ENCODE data around the gene LRRC8E. TPM values are rescaled to one million over a fixed set of nuclear protein-coding genes. Genes with fewer than 3 reads are reported as not detected.

LRRC8E gene
- total RNA-seq, 4 donors from 2014 or later, result 0.13 to 0.32 (median 0.29) TPM

DNA sequence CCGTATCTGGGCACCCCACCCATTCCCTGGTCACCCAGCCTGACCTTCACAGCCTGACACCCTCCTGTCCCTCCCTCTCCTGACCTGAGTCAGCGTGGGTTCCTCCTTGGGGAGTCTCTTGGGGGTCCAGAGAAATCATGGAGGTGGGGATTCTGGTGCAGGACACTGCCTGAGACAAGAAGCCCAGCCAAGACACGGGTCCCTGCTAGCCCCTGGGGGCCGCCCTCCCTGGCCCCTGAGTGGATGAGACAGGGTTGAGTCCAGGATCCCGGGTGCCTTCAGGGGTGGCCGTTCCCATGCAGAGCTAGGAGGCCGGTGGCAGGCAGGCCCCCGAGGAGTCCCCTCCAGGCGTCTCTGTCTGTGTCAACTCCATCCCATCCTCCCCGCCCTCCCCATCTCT, 17.0 kb downstream of the LRRC8E start:
- Histone ChIP-seq H3K27me3 (peaks cover 3% of the 10 kb centered on the region), H3K4me3 (peak overlapping the region in 1 of 2 donors; percentile 95), H3K27ac (no peak overlapping the region), H3K9me3 (no peaks in the 10 kb centered on the region), H3K36me3 (peaks cover 0 to 50% of the 10 kb centered on the region in 2 donors), H3K4me1 (peaks cover 4 to 61% (median 32%) of the 10 kb centered on the region in 3 donors)
- TF ChIP-seq EP300 (IDR thresholded peaks at IDR 0.05) (no peak), POLR2A (IDR thresholded peaks at IDR 0.05) (no peak), POLR2AphosphoS5 (IDR thresholded peaks at IDR 0.05) (no peak)
- TF ChIP-seq, protein P1, sequence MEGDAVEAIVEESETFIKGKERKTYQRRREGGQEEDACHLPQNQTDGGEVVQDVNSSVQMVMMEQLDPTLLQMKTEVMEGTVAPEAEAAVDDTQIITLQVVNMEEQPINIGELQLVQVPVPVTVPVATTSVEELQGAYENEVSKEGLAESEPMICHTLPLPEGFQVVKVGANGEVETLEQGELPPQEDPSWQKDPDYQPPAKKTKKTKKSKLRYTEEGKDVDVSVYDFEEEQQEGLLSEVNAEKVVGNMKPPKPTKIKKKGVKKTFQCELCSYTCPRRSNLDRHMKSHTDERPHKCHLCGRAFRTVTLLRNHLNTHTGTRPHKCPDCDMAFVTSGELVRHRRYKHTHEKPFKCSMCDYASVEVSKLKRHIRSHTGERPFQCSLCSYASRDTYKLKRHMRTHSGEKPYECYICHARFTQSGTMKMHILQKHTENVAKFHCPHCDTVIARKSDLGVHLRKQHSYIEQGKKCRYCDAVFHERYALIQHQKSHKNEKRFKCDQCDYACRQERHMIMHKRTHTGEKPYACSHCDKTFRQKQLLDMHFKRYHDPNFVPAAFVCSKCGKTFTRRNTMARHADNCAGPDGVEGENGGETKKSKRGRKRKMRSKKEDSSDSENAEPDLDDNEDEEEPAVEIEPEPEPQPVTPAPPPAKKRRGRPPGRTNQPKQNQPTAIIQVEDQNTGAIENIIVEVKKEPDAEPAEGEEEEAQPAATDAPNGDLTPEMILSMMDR (IDR thresholded peaks at IDR 0.05), result no peak
- ATAC-seq, result no peak
- 49 to 58% methylated on average over 2 to 4 of the region's 10 CpGs for WGBS, 2 donors (ENCODE audit: low coverage in 1 of 2)

DNA sequence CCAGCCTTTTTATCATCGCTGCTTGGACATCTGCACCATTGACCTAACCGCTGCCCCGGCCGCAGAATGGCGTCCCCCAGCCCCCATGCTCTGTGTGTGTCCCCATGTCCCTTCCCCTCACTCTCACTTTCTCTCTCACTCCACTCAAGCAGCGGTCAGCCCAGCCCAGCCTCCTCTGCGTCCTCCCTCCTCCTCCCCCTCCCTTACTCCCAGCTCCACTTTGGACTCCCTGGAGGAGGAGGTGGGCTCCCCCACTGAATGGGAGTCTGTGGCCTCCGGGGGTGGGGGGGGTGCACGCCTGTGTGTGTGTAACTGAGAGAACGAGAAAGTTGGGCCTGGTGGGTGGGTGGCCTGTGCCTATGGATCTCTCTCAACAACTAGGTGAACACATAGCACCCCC, 17.5 kb downstream of the LRRC8E start:
- Histone ChIP-seq H3K9me3 (no peaks in the 10 kb centered on the region), H3K4me1 (peaks cover 4 to 61% (median 32%) of the 10 kb centered on the region in 3 donors), H3K4me3 (no peak overlapping the region), H3K27me3 (no peaks in the 10 kb centered on the region), H3K36me3 (peaks cover 0 to 56% of the 10 kb centered on the region in 2 donors), H3K27ac (no peak overlapping the region)
- ATAC-seq, result no peak
- TF ChIP-seq POLR2A (IDR thresholded peaks at IDR 0.05), result no peak
- no peak for TF ChIP-seq POLR2AphosphoS5 (IDR thresholded peaks at IDR 0.05)
- TF ChIP-seq EP300 (IDR thresholded peaks at IDR 0.05), result no peak
- WGBS, 2 donors (ENCODE audit: low coverage in 1 of 2), result 84% methylated on average over 6 of the region's 10 CpGs; no CpG with 5 or more reads in 1 of the 2 donors

DNA sequence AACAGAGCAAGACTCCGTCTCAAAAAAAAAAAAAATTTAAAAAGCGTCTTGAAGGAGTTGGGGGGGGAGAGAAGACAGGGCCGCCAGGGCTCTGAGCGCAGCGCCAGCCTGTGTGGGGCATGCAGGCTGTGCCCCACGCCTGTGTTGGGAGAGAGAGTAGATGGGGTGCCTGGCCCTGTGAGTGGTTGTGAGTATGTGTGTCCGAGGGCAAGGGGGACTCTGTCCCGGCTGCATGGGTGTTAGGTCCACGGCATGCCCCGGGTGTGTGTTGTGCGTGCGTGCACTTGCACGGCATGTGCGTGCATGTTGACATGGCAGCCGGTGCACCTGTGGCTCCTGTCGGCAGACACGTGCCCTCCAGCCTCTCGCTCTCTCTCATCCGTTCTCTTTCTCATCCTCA, 18.8 kb downstream of the LRRC8E start:
- TF ChIP-seq, protein P1 (IDR thresholded peaks at IDR 0.05), result no peak
- TF ChIP-seq POLR2A (IDR thresholded peaks at IDR 0.05), result no peak
- no peak for TF ChIP-seq POLR2AphosphoS5 (IDR thresholded peaks at IDR 0.05)
- no peak for TF ChIP-seq EP300 (IDR thresholded peaks at IDR 0.05)
- Histone ChIP-seq H3K27me3 (no peaks in the 10 kb centered on the region), H3K4me3 (no peak overlapping the region), H3K27ac (no peak overlapping the region), H3K4me1 (peaks cover 4 to 61% (median 32%) of the 10 kb centered on the region in 3 donors), H3K9me3 (no peaks in the 10 kb centered on the region), H3K36me3 (peaks cover 0 to 69% of the 10 kb centered on the region in 2 donors)
- no peak for ATAC-seq
- WGBS, 2 donors (ENCODE audit: low coverage in 1 of 2), result 86 to 92% methylated on average over 9 to 19 of the region's 19 CpGs

DNA sequence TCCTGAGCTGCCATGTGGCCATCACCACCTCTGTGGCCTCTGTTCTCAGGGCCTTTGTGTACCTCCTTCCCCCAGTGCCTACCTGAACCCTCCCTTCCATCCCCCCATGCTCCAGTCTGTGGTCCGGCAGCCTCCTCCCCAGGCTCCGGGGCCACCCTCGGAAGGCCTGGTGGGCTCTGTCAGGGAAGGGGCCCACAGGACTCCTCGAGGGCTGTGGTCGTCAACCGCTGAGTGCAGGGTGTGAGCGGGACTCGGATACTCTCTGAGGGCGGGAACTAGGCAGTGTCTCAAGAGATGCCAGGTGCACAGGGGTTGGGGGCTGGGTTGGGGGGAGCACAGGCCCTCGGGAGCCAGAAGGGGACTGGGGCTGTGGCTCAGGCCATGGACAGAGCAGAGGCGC, 19.2 kb downstream of the LRRC8E start:
- H3K27me3 ChIP-seq, result no peaks in the 10 kb centered on the region
- WGBS, 2 donors (ENCODE audit: low coverage in 1 of 2), result 100% methylated on average over 1 of the region's 11 CpGs; no CpG with 5 or more reads in 1 of the 2 donors
- peaks cover 4 to 58% (median 30%) of the 10 kb centered on the region in 3 donors for H3K4me1 ChIP-seq
- no peak overlapping the region for H3K27ac ChIP-seq
- no peak for TF ChIP-seq POLR2AphosphoS5 (IDR thresholded peaks at IDR 0.05)
- TF ChIP-seq POLR2A (IDR thresholded peaks at IDR 0.05), result no peak
- TF ChIP-seq, protein P1 (IDR thresholded peaks at IDR 0.05), result no peak
- H3K9me3 ChIP-seq, result no peaks in the 10 kb centered on the region
- H3K4me3 ChIP-seq, result no peak overlapping the region
- ATAC-seq, result no peak
- H3K36me3 ChIP-seq, result peaks cover 0 to 73% of the 10 kb centered on the region in 2 donors

DNA sequence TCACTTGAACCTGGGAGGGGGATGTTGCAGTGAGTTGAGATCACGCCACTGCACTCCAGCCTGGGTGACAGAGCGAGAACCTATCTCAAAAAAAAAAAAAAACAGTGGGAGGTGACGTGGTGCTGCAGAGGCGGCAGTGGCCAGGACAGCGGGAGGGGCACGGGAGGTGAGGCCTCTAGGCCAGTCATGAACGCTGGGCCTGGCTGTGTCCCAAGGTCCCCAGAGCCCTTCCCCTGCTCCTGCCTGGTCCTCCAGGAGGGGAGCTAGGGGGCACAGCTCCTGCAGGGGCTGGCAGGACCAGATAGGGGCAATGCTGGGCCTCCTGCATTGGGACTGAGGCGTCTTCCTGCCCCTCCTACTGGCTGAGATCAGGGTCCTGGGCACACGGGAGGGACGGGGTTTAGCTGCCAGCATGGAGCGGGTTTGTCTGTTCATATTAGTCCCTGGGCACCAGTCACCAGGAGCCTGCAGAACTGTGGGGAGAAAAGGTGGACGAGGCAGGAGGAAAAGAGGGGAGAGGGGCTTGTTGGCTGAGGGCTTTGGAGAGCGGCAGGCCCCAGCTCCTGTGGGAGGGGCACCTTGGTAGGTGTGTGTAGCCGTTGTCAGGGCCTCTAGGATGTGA, 19.9 kb downstream of the LRRC8E start:
- TF ChIP-seq, protein P1 (IDR thresholded peaks at IDR 0.05), result no peak
- TF ChIP-seq EP300 (IDR thresholded peaks at IDR 0.05) (no peak), POLR2A (IDR thresholded peaks at IDR 0.05) (no peak), POLR2AphosphoS5 (IDR thresholded peaks at IDR 0.05) (no peak)
- Histone ChIP-seq H3K27me3 (no peaks in the 10 kb centered on the region), H3K9me3 (no peaks in the 10 kb centered on the region), H3K4me3 (no peak overlapping the region), H3K36me3 (peaks cover 0 to 79% of the 10 kb centered on the region in 2 donors), H3K4me1 (peaks cover 4 to 52% (median 26%) of the 10 kb centered on the region in 3 donors), H3K27ac (no peak overlapping the region)
- no peak for ATAC-seq
- WGBS, 2 donors (ENCODE audit: low coverage in 1 of 2), result 81 to 92% methylated on average over 2 to 5 of the region's 14 CpGs

All from gastroesophageal sphincter (tissue), 4 donors.